K562 (cell line): ENCODE results near the gene CRTAP. TPM values are rescaled to one million over a fixed set of nuclear protein-coding genes. Genes with fewer than 3 reads are reported as not detected.

ENCODE experiments used
- ATAC-seq: fragments of 200-7000 bp; cut with Tn5 transposase; 3 replicates; pipeline ENCODE4 v1.9.1; 2020; ENCODE audit warnings: moderate library complexity
- BruUV-seq: library from RNA; stranded (reverse); fragments of 400-500 nt; replicated peaks from 2 replicates; lab custom pipeline; 2021; lab: Mats Ljungman, UMichigan
- CTCF ChIA-PET: fragments of 300-600 bp; formaldehyde crosslinking; extraction: SDS; loops from one replicate; lab custom pipeline; 2021; ENCODE audit warnings: low intra/inter-chr PET ratio; lab: Yijun Ruan, JAX
- POLR2A ChIA-PET: fragments of 300-600, 350-650 bp; sonication (Branson Sonifier 250); formaldehyde crosslinking; extraction: SDS; loops from one replicate; lab custom pipeline; 2021; ENCODE audit warnings: antibody characterized with exemption, inconsistent platforms; lab: Yijun Ruan, JAX
- DNase-seq, 4 experiments: peaks; one replicate each; pipeline versions ENCODE4 v3.0.0 to v3.0.0-alpha.2; 2011 to 2018; ENCODE audit warnings: low spot score in 3 of 4, mixed read lengths in 3 of 4; ENCODE audit errors: extremely low read depth in 1 of 4
- FAIRE-seq: peaks from 2 replicates; lab custom pipeline; 2011; peaks lifted over from hg19 to GRCh38; lab: Jason Lieb, UNC
- H2AFZ ChIP-seq: 2 replicates; pipeline ENCODE4 v1.6.0; 2011; ENCODE audit warnings: low read depth, low read length, control low read depth, inconsistent platforms
- H3K27ac ChIP-seq: fragments of 200-600 bp; 3 replicates; pipeline ENCODE4 v1.8.0; 2011; ENCODE audit warnings: low read depth, mild to moderate bottlenecking, control low read depth, inconsistent platforms, low read length, moderate library complexity, mixed read lengths; ENCODE audit errors: extremely low read depth
- H3K27me3 ChIP-seq, 2 experiments: fragments of 300-600 bp in 1 of 2; 2 replicates in 1 of 2; 3 replicates in 1 of 2; pipeline versions ENCODE4 v1.6.0 to v1.8.0; 2011; ENCODE audit warnings: inconsistent platforms in 2 of 2, low read length in 2 of 2, mild to moderate bottlenecking in 1 of 2, mixed read lengths in 1 of 2, moderate library complexity in 1 of 2; ENCODE audit not compliant: control insufficient read depth in 2 of 2, insufficient read depth in 2 of 2
- H3K36me3 ChIP-seq: fragments of 300-600 bp; 3 replicates; pipeline ENCODE4 v1.8.0; 2011; ENCODE audit warnings: mild to moderate bottlenecking, low read length, inconsistent platforms; ENCODE audit not compliant: control insufficient read depth, insufficient read depth
- H3K4me1 ChIP-seq, 2 experiments: fragments of 200-600 bp in 1 of 2; replicated peaks in 1 of 2; 2 replicates in 1 of 2; 3 replicates in 1 of 2; pipeline versions ENCODE4 v1.5.1 to v1.8.0; 2011; ENCODE audit warnings: inconsistent platforms in 2 of 2, low read length in 2 of 2, mild to moderate bottlenecking in 1 of 2, mixed read lengths in 1 of 2, moderate library complexity in 1 of 2; ENCODE audit not compliant: control insufficient read depth in 2 of 2, insufficient read depth in 2 of 2
- H3K4me2 ChIP-seq: 2 replicates; pipeline ENCODE4 v1.6.1; 2011; ENCODE audit warnings: low read length, control low read depth, inconsistent platforms, mixed read lengths; ENCODE audit not compliant: insufficient read depth
- H3K4me3 ChIP-seq: fragments of 200-600 bp; sonication (generic), shearing (Covaris generic); 2 replicates; pipeline ENCODE4 v1.5.1; 2016; ENCODE audit warnings: control low read depth, inconsistent platforms
- H3K79me2 ChIP-seq: fragments of 200-600 bp; 3 replicates; pipeline ENCODE4 v1.8.0; 2011; ENCODE audit warnings: low read length, inconsistent platforms; ENCODE audit not compliant: control insufficient read depth, insufficient read depth
- H3K9ac ChIP-seq, 2 experiments: 2 replicates each; pipeline versions ENCODE4 v1.6.0 to v1.6.1; 2011; ENCODE audit warnings: low read depth in 2 of 2, low read length in 2 of 2, control low read depth in 1 of 2, inconsistent platforms in 1 of 2, mild to moderate bottlenecking in 1 of 2, mixed read lengths in 1 of 2; ENCODE audit not compliant: insufficient read depth in 1 of 2
- H3K9me1 ChIP-seq: one replicate; pipeline ENCODE4 v1.6.0; 2011; ENCODE audit warnings: inconsistent platforms, mild to moderate bottlenecking, low read length, moderate library complexity; ENCODE audit not compliant: control insufficient read depth, insufficient read depth
- H3K9me3 ChIP-seq: replicated peaks from 2 replicates; pipeline ENCODE4 v1.5.1; 2011; ENCODE audit warnings: low read depth, low read length, inconsistent platforms; ENCODE audit not compliant: control insufficient read depth, insufficient read depth
- H4K20me1 ChIP-seq: replicated peaks from 2 replicates; pipeline ENCODE4 v1.6.1; 2011; ENCODE audit warnings: low read length, inconsistent platforms, mixed read lengths; ENCODE audit not compliant: control insufficient read depth, insufficient read depth
- CBX3 ChIP-seq, 2 experiments: IDR thresholded peaks; 1 replicate in 1 of 2; 2 replicates in 1 of 2; pipeline ENCODE4 v1.6.1; 2012; ENCODE audit warnings: inconsistent platforms in 2 of 2, low read length in 2 of 2, borderline replicate concordance in 1 of 2, control low read depth in 1 of 2
- DPF2 ChIP-seq: fragments of 450-650 bp; IDR thresholded peaks from 2 replicates; pipeline ENCODE4 v1.6.1; 2016
- FOXP1 ChIP-seq: sonication (generic); formaldehyde crosslinking; IDR thresholded peaks from 2 replicates; pipeline ENCODE4 v1.8.0; 2022; ENCODE audit warnings: mild to moderate bottlenecking, missing genetic modification reagents
- MTA3 ChIP-seq: fragments of 450-650 bp; formaldehyde crosslinking; IDR thresholded peaks from 2 replicates; pipeline ENCODE4 v1.6.1; 2017; ENCODE audit warnings: mild to moderate bottlenecking, borderline replicate concordance
- PHTF2 ChIP-seq: fragments of 250-450 bp; sonication (Bioruptor Pico); IDR thresholded peaks from 2 replicates; pipeline ENCODE4 v1.5.0; 2021; ENCODE audit warnings: mild to moderate bottlenecking
- PTBP1 ChIP-seq: fragments of 200-400 bp; formaldehyde crosslinking; IDR thresholded peaks from 2 replicates; pipeline ENCODE4 v1.6.1; 2017; ENCODE audit warnings: low read depth, low read length
- TCF3 ChIP-seq: sonication (generic); formaldehyde crosslinking; IDR thresholded peaks from 2 replicates; pipeline ENCODE4 v1.4.0; 2020; ENCODE audit warnings: mild to moderate bottlenecking, missing genetic modification reagents
- ZFP91 ChIP-seq: sonication (generic); formaldehyde crosslinking; IDR thresholded peaks from 2 replicates; pipeline ENCODE4 v1.8.0; 2022; ENCODE audit warnings: mild to moderate bottlenecking, missing genetic modification reagents
- ZNF134 ChIP-seq: fragments of 250-450 bp; sonication (Bioruptor Pico); conservative IDR thresholded peaks from 2 replicates; pipeline ENCODE4 v1.4.0; 2020
- ZNF143 ChIP-seq: sonication (generic); formaldehyde crosslinking; IDR thresholded peaks from 2 replicates; pipeline ENCODE4 v1.9.0; 2022; ENCODE audit warnings: mild to moderate bottlenecking, missing genetic modification reagents
- ZNF23 ChIP-seq: fragments of 250-450 bp; sonication (Bioruptor Pico); IDR thresholded peaks from 2 replicates; pipeline ENCODE4 v1.4.0; 2020; ENCODE audit warnings: mild to moderate bottlenecking
- ZNF561 ChIP-seq: fragments of 450-650 bp; formaldehyde crosslinking; conservative IDR thresholded peaks from 2 replicates; pipeline ENCODE4 v1.4.0; 2020; ENCODE audit warnings: mild to moderate bottlenecking, moderate library complexity
- ZNF639 ChIP-seq, 2 experiments: fragments of 200-800 bp in 1 of 2; sonication (Bioruptor generic) in 1 of 2; sonication (generic) in 1 of 2; formaldehyde crosslinking in 1 of 2; IDR thresholded peaks in 1 of 2; conservative IDR thresholded peaks in 1 of 2; 2 replicates each; pipeline versions ENCODE4 v1.5.0 to v1.6.1; 2016 to 2020; ENCODE audit warnings: missing compliant biosample characterization in 1 of 2, missing genetic modification characterization in 1 of 2, missing genetic modification reagents in 1 of 2
- ZNF695 ChIP-seq: fragments of 450-650 bp; formaldehyde crosslinking; IDR thresholded peaks from 2 replicates; pipeline ENCODE4 v1.4.0; 2020; ENCODE audit warnings: mild to moderate bottlenecking, moderate library complexity
- ZNF699 ChIP-seq: fragments of 250-450 bp; sonication (Bioruptor Pico); IDR thresholded peaks from 2 replicates; pipeline ENCODE4 v1.8.0; 2021; ENCODE audit warnings: mild to moderate bottlenecking, moderate library complexity; ENCODE audit not compliant: insufficient replicate concordance
- WGBS: fragments of 100-300 bp; shearing (Covaris generic); methylation state at CpG from one replicate; pipeline ENCODE4 v1.1.6; 2016; ENCODE audit warnings: low coverage, mixed read lengths; ENCODE audit not compliant: insufficient coverage; ENCODE audit errors: missing lambda C conversion rate; 5-methylcytosine and 5-hydroxymethylcytosine counted together
- in situ Hi-C: fragments of 300-500 bp; cut with MboI; formaldehyde crosslinking; loops from 4 replicates; pipeline ENCODE4 v1.15.0; 2018; ENCODE audit warnings: inconsistent platforms, mixed read lengths
- intact Hi-C: fragments of 100-400 bp; cut with micrococcal nuclease; formaldehyde crosslinking; loops from 2 replicates; pipeline ENCODE4 v1.14.2; 2022
- polyA plus RNA-seq, 8 experiments: library from polyadenylated mRNA; depleted of rRNA in 4 of 8; stranded (reverse) in 5 of 8; unstranded in 3 of 8; fragments of >200 nt; fragmentation: Nextera tagmentation in 2 of 8; fragmentation: Illumina TruSeq in 1 of 8; extraction: Ambion mirVana in 2 of 8; extraction: Trizol in 1 of 8; gene quantifications; 2 replicates each; pipeline versions ENCODE4 v1.2.1 to v1.2.3, GENCODE V29; 2011 to 2014; ENCODE audit warnings: inconsistent platforms in 1 of 8, missing spikeins in 1 of 8
- total RNA-seq, 7 experiments: library from RNA; depleted of rRNA in 6 of 7; stranded (reverse); fragments of >200 nt in 6 of 7; fragmentation: Illumina TruSeq in 2 of 7; extraction: Trizol in 2 of 7; gene quantifications; 2 replicates each; pipeline versions ENCODE4 v1.2.1 to v1.2.3, GENCODE V29; 2011 to 2021; ENCODE audit warnings: low replicate concordance in 1 of 7
- TF ChIP-seq, protein P1 (sequence below): sonication (generic); formaldehyde crosslinking; IDR thresholded peaks from 2 replicates; pipeline ENCODE4 v1.8.1; 2023; ENCODE audit warnings: mild to moderate bottlenecking, missing genetic modification reagents

The CRTAP gene
- total and polyA plus RNA-seq, 9 of the 15 experiments (the other 6 are each of a cell fraction or from before 2014, with no cell fraction given): 10.0 to 121 (median 53.0) TPM

DNA sequence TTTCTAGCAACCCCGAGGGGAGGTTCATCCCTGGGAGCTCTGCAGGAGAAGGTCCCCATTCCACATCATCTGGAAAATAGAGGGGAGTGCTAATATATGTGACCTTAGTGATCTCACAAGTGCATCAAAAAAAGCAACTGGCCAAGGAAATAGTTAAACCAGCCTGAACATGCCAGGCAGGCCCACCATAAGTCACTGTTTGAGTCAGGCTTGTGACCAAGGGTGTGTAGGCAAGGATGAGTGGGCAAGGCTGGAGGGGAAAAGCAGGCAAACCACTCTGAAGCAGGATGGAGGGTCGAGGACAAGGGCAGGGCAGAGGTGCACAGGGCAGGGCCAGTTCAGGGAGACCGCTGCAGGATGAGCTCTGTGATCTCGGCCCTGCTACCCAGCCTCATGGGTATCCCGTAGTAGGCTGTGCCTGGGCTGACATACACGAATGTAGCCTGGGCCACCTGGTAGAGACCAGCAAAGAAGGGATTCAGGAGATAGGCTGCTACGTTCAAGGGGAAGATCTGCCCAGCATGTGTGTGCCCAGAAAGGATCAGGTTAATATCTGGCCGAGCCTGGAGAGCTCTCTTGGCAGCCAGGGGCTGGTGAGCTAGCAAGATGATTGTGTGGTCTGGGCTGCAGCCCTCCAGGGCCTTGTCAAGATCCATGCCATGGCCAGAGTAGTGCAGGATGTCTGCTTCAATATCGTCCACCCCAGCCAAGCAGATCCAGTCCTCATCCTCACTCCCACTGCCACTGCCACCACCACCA lies 21.1 kb upstream of the CRTAP start (continued):
- TF ChIP-seq FOXP1 (CRISPR knock-in tag): no peak
- no peak for TF ChIP-seq ZNF561
- no peak for TF ChIP-seq PTBP1

- Histone ChIP-seq H3K27ac (no peak overlapping the region), H3K4me1 (peaks cover 31 to 47% of the 10 kb centered on the region in 2 experiments), H3K9ac (peak overlapping the region in 1 of 2 experiments; percentile 16; a peak in 1 of 4 replicates), H3K9me1 (peaks cover 6% of the 10 kb centered on the region), H3K79me2 (peaks cover 78% of the 10 kb centered on the region), H3K9me3 (no peaks in the 10 kb centered on the region), H3K27me3 (no peaks in the 10 kb centered on the region), H3K4me3 (no peak overlapping the region), H4K20me1 (peaks cover 37% of the 10 kb centered on the region), H3K4me2 (no peak overlapping the region), H3K36me3 (peaks cover 53% of the 10 kb centered on the region), H2AFZ (no peak overlapping the region)
- CTCF ChIA-PET: no interaction called here
- 94% methylated on average over 11 of the region's 11 CpGs for WGBS
- DNase-seq (peak in 1 of 4 experiments; percentile 34), ATAC-seq (no peak), FAIRE-seq (no peak)
- intact Hi-C loops (no loop called here), in situ Hi-C loops (no loop called here)
- POLR2A ChIA-PET: interaction anchor here (0.9 to 7.3 kb wide), 2 partner anchors 9 to 16 kb away, joined by 3 to 71 read pairs; no protein-coding TSS in a partner anchor
- BruUV-seq: no TSS peak
- TF ChIP-seq ZNF23 (CRISPR knock-in tag) (no peak), ZFP91 (CRISPR knock-in tag) (no peak), ZNF699 (CRISPR knock-in tag) (no peak), PHTF2 (CRISPR knock-in tag) (no peak), MTA3 (no peak), ZNF143 (CRISPR knock-in tag) (no peak), ZNF134 (CRISPR knock-in tag) (no peak), ZNF639 (CRISPR knock-in tag; conservative IDR thresholded peaks at IDR 0.05 in 1 of 2, IDR thresholded peaks at IDR 0.05 in 1 of 2) (no peak), CBX3 (IDR thresholded peaks at IDR 0.05; ENCODE audit: borderline replicate concordance in 1 of 2, low read length in 2 of 2) (peak in 1 of 2 experiments; percentile 59; a peak in 1 of 3 replicates), TCF3 (CRISPR knock-in tag) (no peak), ZNF695 (CRISPR knock-in tag) (no peak), DPF2 (no peak)
- TF ChIP-seq, protein P1, sequence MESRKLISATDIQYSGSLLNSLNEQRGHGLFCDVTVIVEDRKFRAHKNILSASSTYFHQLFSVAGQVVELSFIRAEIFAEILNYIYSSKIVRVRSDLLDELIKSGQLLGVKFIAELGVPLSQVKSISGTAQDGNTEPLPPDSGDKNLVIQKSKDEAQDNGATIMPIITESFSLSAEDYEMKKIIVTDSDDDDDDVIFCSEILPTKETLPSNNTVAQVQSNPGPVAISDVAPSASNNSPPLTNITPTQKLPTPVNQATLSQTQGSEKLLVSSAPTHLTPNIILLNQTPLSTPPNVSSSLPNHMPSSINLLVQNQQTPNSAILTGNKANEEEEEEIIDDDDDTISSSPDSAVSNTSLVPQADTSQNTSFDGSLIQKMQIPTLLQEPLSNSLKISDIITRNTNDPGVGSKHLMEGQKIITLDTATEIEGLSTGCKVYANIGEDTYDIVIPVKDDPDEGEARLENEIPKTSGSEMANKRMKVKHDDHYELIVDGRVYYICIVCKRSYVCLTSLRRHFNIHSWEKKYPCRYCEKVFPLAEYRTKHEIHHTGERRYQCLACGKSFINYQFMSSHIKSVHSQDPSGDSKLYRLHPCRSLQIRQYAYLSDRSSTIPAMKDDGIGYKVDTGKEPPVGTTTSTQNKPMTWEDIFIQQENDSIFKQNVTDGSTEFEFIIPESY (CRISPR knock-in tag): peak; percentile 100
These were observed 20.0 kb upstream of the CRTAP start for GRCh38 chr3:33093847-33094246.
